Endothelial cell of umbilical vein (primary cell): Measurements from ENCODE around the gene FOXO6. TPM values are rescaled to one million over a fixed set of nuclear protein-coding genes. Genes with fewer than 3 reads are reported as not detected.

Source experiments
- BruUV-seq: library from RNA; stranded (reverse); fragments of 400-500 nt; replicated peaks from 2 replicates; lab custom pipeline; 2021; lab: Mats Ljungman, UMichigan
- CTCF ChIA-PET: fragments of 300-600, 350-600 bp; sonication (Branson Sonifier 250); formaldehyde crosslinking; loops from one replicate; lab custom pipeline; 2021; ENCODE audit warnings: antibody characterized with exemption, inconsistent platforms; lab: Charles Lee
- POLR2A ChIA-PET: fragments of 300-600, 350-600 bp; sonication (Branson Sonifier 250); formaldehyde crosslinking; loops from one replicate; lab custom pipeline; 2021; ENCODE audit warnings: antibody characterized with exemption, inconsistent platforms; lab: Charles Lee
- DNase-seq: peaks from one replicate; pipeline ENCODE4 v3.0.0-alpha.2; 2011; ENCODE audit warnings: low read depth, low spot score
- FAIRE-seq: peaks from 2 replicates; lab custom pipeline; 2011; peaks lifted over from hg19 to GRCh38; lab: Jason Lieb, UNC
- H2AFZ ChIP-seq: 2 replicates; pipeline ENCODE4 v1.6.0; 2012; ENCODE audit warnings: low read depth, low read length, control low read depth, inconsistent platforms
- H3K27ac ChIP-seq: 2 replicates; pipeline ENCODE4 v1.5.1; 2011; ENCODE audit warnings: low read depth, mild to moderate bottlenecking, control low read depth, low read length, moderate library complexity; ENCODE audit not compliant: insufficient read depth
- H3K27me3 ChIP-seq, 2 experiments: 2 replicates each; pipeline versions ENCODE4 v1.6.0 to v1.6.1; 2011; ENCODE audit warnings: low read length in 2 of 2, mixed read lengths in 1 of 2; ENCODE audit not compliant: control insufficient read depth in 2 of 2, insufficient read depth in 2 of 2
- H3K36me3 ChIP-seq, 2 experiments: 2 replicates in 1 of 2; 3 replicates in 1 of 2; pipeline ENCODE4 v1.5.1; 2011; ENCODE audit warnings: low read length in 2 of 2, mild to moderate bottlenecking in 1 of 2, moderate library complexity in 1 of 2; ENCODE audit not compliant: control insufficient read depth in 2 of 2, insufficient read depth in 2 of 2; ENCODE audit errors: extremely low read depth in 1 of 2
- H3K4me1 ChIP-seq: 3 replicates; pipeline ENCODE4 v1.5.1; 2011; ENCODE audit warnings: mild to moderate bottlenecking, low read length; ENCODE audit not compliant: control insufficient read depth, insufficient read depth; ENCODE audit errors: extremely low read depth
- H3K4me2 ChIP-seq: 2 replicates; pipeline ENCODE4 v1.6.1; 2011; ENCODE audit warnings: low read length, control low read depth, mixed read lengths; ENCODE audit not compliant: insufficient read depth
- H3K4me3 ChIP-seq, 3 experiments: fragments of 200-600 bp in 1 of 3; sonication (generic), shearing (Covaris generic) in 1 of 3; replicated peaks in 1 of 3; 2 replicates each; pipeline ENCODE4 v1.5.1; 2011 to 2016; ENCODE audit warnings: control low read depth in 3 of 3, low read length in 3 of 3, mild to moderate bottlenecking in 2 of 3, inconsistent platforms in 1 of 3, low read depth in 1 of 3, moderate library complexity in 1 of 3; ENCODE audit not compliant: insufficient read depth in 1 of 3
- H3K79me2 ChIP-seq: 2 replicates; pipeline ENCODE4 v1.6.0; 2012; ENCODE audit warnings: low read length, inconsistent platforms; ENCODE audit not compliant: control insufficient read depth, insufficient read depth
- H3K9ac ChIP-seq: replicated peaks from 2 replicates; pipeline ENCODE3; 2011; ENCODE audit warnings: low read length, control low read depth; ENCODE audit not compliant: insufficient read depth; ENCODE audit errors: extremely low read depth
- H3K9me1 ChIP-seq: replicated peaks from 3 replicates; pipeline ENCODE4 v1.6.0; 2011; ENCODE audit warnings: mild to moderate bottlenecking, low read length; ENCODE audit not compliant: control insufficient read depth, insufficient read depth; ENCODE audit errors: extremely low read depth
- H3K9me3 ChIP-seq: replicated peaks from 2 replicates; pipeline ENCODE4 v1.5.1; 2012; ENCODE audit warnings: low read length, inconsistent platforms; ENCODE audit not compliant: control insufficient read depth, insufficient read depth
- H4K20me1 ChIP-seq: replicated peaks from 2 replicates; pipeline ENCODE3; 2011; ENCODE audit warnings: mild to moderate bottlenecking, low read length; ENCODE audit not compliant: control insufficient read depth, insufficient read depth; ENCODE audit errors: extremely low read depth
- CTCF ChIP-seq, 2 donors: IDR thresholded peaks; 1 replicate in 1 of 2; 2 replicates in 1 of 2; pipeline ENCODE4 v1.5.1; 2011; ENCODE audit warnings: low read length in 2 of 2, mild to moderate bottlenecking in 2 of 2, moderate library complexity in 2 of 2, control low read depth in 1 of 2, inconsistent platforms in 1 of 2, low read depth in 1 of 2; ENCODE audit not compliant: insufficient read depth in 1 of 2; ENCODE audit errors: extremely low read depth in 1 of 2
- EZH2 ChIP-seq: IDR thresholded peaks from 2 replicates; pipeline ENCODE4 v1.6.1; 2012; ENCODE audit warnings: borderline replicate concordance, low read depth, mild to moderate bottlenecking, moderate library complexity, low read length, inconsistent platforms; ENCODE audit not compliant: severe bottlenecking
- FOS ChIP-seq: IDR thresholded peaks from 2 replicates; pipeline ENCODE4 v1.6.1; 2011; ENCODE audit warnings: mild to moderate bottlenecking, low read length, moderate library complexity, borderline replicate concordance; ENCODE audit not compliant: insufficient read depth
- GATA2 ChIP-seq: IDR thresholded peaks from 2 replicates; pipeline ENCODE4 v1.7.0; 2011; ENCODE audit warnings: low read depth, mild to moderate bottlenecking, moderate library complexity, mixed read lengths, low read length; ENCODE audit not compliant: insufficient read length, insufficient read depth
- JUN ChIP-seq: IDR thresholded peaks from 2 replicates; pipeline ENCODE4 v1.6.1; 2011; ENCODE audit warnings: borderline replicate concordance, low read depth; ENCODE audit not compliant: insufficient read length, insufficient read depth
- MYC ChIP-seq: IDR thresholded peaks from one replicate; pipeline ENCODE4 v1.6.1; 2011; ENCODE audit warnings: mild to moderate bottlenecking, low read depth, low read length
- POLR2A ChIP-seq: IDR thresholded peaks from 2 replicates; pipeline ENCODE4 v1.6.1; 2012; ENCODE audit warnings: low read depth, mild to moderate bottlenecking, control low read depth, low read length
- POLR2AphosphoS5 ChIP-seq: IDR thresholded peaks from 2 replicates; pipeline ENCODE4 v1.6.1; 2012; ENCODE audit warnings: low read depth, mild to moderate bottlenecking, control low read depth, low read length, moderate library complexity; ENCODE audit not compliant: insufficient read depth
- dilution Hi-C: fragments of 300-500 bp; cut with MboI; formaldehyde crosslinking; loops from one replicate; pipeline ENCODE4 v1.15.0; 2019; ENCODE audit warnings: low sequenced_read_pairs; ENCODE audit not compliant: extremely low pct_ligation_motif_present
- intact Hi-C: fragments of 100-400 bp; cut with micrococcal nuclease; formaldehyde crosslinking; loops from one replicate; pipeline ENCODE4 v1.10.0; 2022
- polyA plus RNA-seq, 4 experiments: library from polyadenylated mRNA; depleted of rRNA in 3 of 4; stranded (reverse) in 3 of 4; unstranded in 1 of 4; fragments of >200 nt; gene quantifications; 2 replicates each; pipeline versions ENCODE4 v1.2.1 to v1.2.3, GENCODE V29; 2011 to 2012; ENCODE audit warnings: missing spikeins in 1 of 4
- total RNA-seq: library from RNA; stranded (reverse); gene quantifications from 2 replicates; pipeline ENCODE4 v1.2.3, GENCODE V29; 2021

FOXO6 gene
- total and polyA plus RNA-seq, 2 donors (not counting 3 experiments of a cell fraction or from before 2014, with no cell fraction given), result 0.04 to 0.38 TPM

GRCh38 chr1:41356752-41357151 is 4.5 kb upstream of the FOXO6 start:
- Histone ChIP-seq H3K27me3 (peaks cover 0 to 5% of the 10 kb centered on the region in 2 experiments), H3K9ac (no peak overlapping the region), H3K79me2 (no peaks in the 10 kb centered on the region), H3K9me3 (no peaks in the 10 kb centered on the region), H3K4me1 (peaks cover 3% of the 10 kb centered on the region), H2AFZ (no peak overlapping the region), H3K4me2 (no peak overlapping the region), H3K4me3 (no peak overlapping the region), H3K27ac (no peak overlapping the region), H3K36me3 (no peaks in the 10 kb centered on the region), H3K9me1 (no peaks in the 10 kb centered on the region), H4K20me1 (no peaks in the 10 kb centered on the region)
- CTCF ChIA-PET, result interaction anchor here (0.9 to 2.0 kb wide), 4 partner anchors 15 to 74 kb away, joined by 3 to 6 read pairs (median 4); no protein-coding TSS in a partner anchor
- intact Hi-C loops (no loop called here), dilution Hi-C loops (no loop called here)
- FAIRE-seq (no peak), DNase-seq (no peak)
- TF ChIP-seq CTCF (IDR thresholded peaks at IDR 0.05; ENCODE audit: extremely low read depth in 1 of 2, insufficient read depth in 1 of 2, low read depth in 1 of 2, low read length in 2 of 2) (no peak), EZH2 (no peak), FOS (no peak), GATA2 (no peak), POLR2A (no peak), JUN (no peak), POLR2AphosphoS5 (no peak), MYC (no peak)
- BruUV-seq, result no TSS peak
- POLR2A ChIA-PET, result no interaction called here
